Measurements from ENCODE around the gene JMJD8.
"Not testable (repeated sequence)": the region's sequence is repeated elsewhere in the genome, so short reads cannot be mapped to it uniquely, and the experiment has no call there.

JMJD8 gene

GRCh38 chr16:693364-693763, 9.2 kb upstream of the JMJD8 start:
- peaks cover 14% of the 10 kb centered on the region for H3K27me3 ChIP-seq (replicated peaks; ENCODE audit: control insufficient read depth, insufficient read depth, low read length)
- no peaks in the 10 kb centered on the region for H3K36me3 ChIP-seq (ENCODE audit: control insufficient read depth, insufficient read depth, low read length, severe bottlenecking)
- no peak for DNase-seq (ENCODE audit: low read depth)
- H3K4me3 ChIP-seq (ENCODE audit: low read length): no peak overlapping the region
- H3K9ac ChIP-seq (ENCODE audit: low read length): no peak overlapping the region
- H3K9me3 ChIP-seq (ENCODE audit: control insufficient read depth, low read length): no peaks in the 10 kb centered on the region
- H3K4me1 ChIP-seq (ENCODE audit: control insufficient read depth, insufficient read depth, low read length): peaks cover 14% of the 10 kb centered on the region

- no peak for DNase-seq (ENCODE audit: low read depth)
- no peak overlapping the region for H3K4me3 ChIP-seq (ENCODE audit: low read length)
- H3K27me3 ChIP-seq (replicated peaks; ENCODE audit: control insufficient read depth, insufficient read depth, low read length): peaks cover 14% of the 10 kb centered on the region
These were observed 8.4 kb upstream of the JMJD8 start for GRCh38 chr16:692356-693108.

GRCh38 chr16:691242-691641, 7.1 kb upstream of the JMJD8 start:
- DNase-seq (ENCODE audit: low read depth); H3K4me3 ChIP-seq (ENCODE audit: low read length); H3K36me3 ChIP-seq (ENCODE audit: control insufficient read depth, insufficient read depth, low read length, severe bottlenecking); H3K9me3 ChIP-seq (ENCODE audit: control insufficient read depth, low read length); H3K9ac ChIP-seq (ENCODE audit: low read length): not testable (repeated sequence)
- H3K27me3 ChIP-seq (replicated peaks; ENCODE audit: control insufficient read depth, insufficient read depth, low read length): peaks cover 14% of the 10 kb centered on the region
- peaks cover 14% of the 10 kb centered on the region for H3K4me1 ChIP-seq (ENCODE audit: control insufficient read depth, insufficient read depth, low read length)

More at GRCh38 chr16:692356-693108, 8.4 kb upstream of the JMJD8 start:
- Histone ChIP-seq H3K36me3 (ENCODE audit: control insufficient read depth, insufficient read depth, low read length, severe bottlenecking) (no peaks in the 10 kb centered on the region), H3K4me1 (ENCODE audit: control insufficient read depth, insufficient read depth, low read length) (peaks cover 14% of the 10 kb centered on the region), H3K9ac (ENCODE audit: low read length) (no peak overlapping the region), H3K9me3 (ENCODE audit: control insufficient read depth, low read length) (no peaks in the 10 kb centered on the region)

- Histone ChIP-seq H3K4me1 (ENCODE audit: control insufficient read depth, insufficient read depth, low read length) (peaks cover 14% of the 10 kb centered on the region), H3K36me3 (ENCODE audit: control insufficient read depth, insufficient read depth, low read length, severe bottlenecking) (peaks cover 5% of the 10 kb centered on the region), H3K4me3 (ENCODE audit: low read length) (peak overlapping the region; percentile 96), H3K27me3 (replicated peaks; ENCODE audit: control insufficient read depth, insufficient read depth, low read length) (peaks cover 7% of the 10 kb centered on the region), H3K9me3 (ENCODE audit: control insufficient read depth, low read length) (no peaks in the 10 kb centered on the region), H3K9ac (ENCODE audit: low read length) (peak overlapping the region; percentile 97)
- DNase-seq (ENCODE audit: low read depth): no peak
These were observed 5.2 kb upstream of the JMJD8 start for GRCh38 chr16:689175-689897.

GRCh38 chr16:687499-687898, 3.4 kb upstream of the JMJD8 start:
- Histone ChIP-seq H3K9me3 (ENCODE audit: control insufficient read depth, low read length) (no peaks in the 10 kb centered on the region), H3K4me3 (ENCODE audit: low read length) (no peak overlapping the region), H3K9ac (ENCODE audit: low read length) (no peak overlapping the region), H3K36me3 (ENCODE audit: control insufficient read depth, insufficient read depth, low read length, severe bottlenecking) (peaks cover 13% of the 10 kb centered on the region), H3K27me3 (replicated peaks; ENCODE audit: control insufficient read depth, insufficient read depth, low read length) (no peaks in the 10 kb centered on the region), H3K4me1 (ENCODE audit: control insufficient read depth, insufficient read depth, low read length) (peaks cover 25% of the 10 kb centered on the region)
- DNase-seq (ENCODE audit: low read depth): no peak

GRCh38 chr16:686459-687260, 2.5 kb upstream of the JMJD8 start:
- Histone ChIP-seq H3K9ac (ENCODE audit: low read length) (no peak overlapping the region), H3K9me3 (ENCODE audit: control insufficient read depth, low read length) (no peaks in the 10 kb centered on the region), H3K36me3 (ENCODE audit: control insufficient read depth, insufficient read depth, low read length, severe bottlenecking) (peaks cover 21% of the 10 kb centered on the region)

GRCh38 chr16:685967-686366, 1.8 kb upstream of the JMJD8 start:
- Histone ChIP-seq H3K9ac (ENCODE audit: low read length) (no peak overlapping the region), H3K9me3 (ENCODE audit: control insufficient read depth, low read length) (no peaks in the 10 kb centered on the region), H3K36me3 (ENCODE audit: control insufficient read depth, insufficient read depth, low read length, severe bottlenecking) (peaks cover 25% of the 10 kb centered on the region), H3K4me3 (ENCODE audit: low read length) (no peak overlapping the region), H3K4me1 (ENCODE audit: control insufficient read depth, insufficient read depth, low read length) (peaks cover 40% of the 10 kb centered on the region), H3K27me3 (replicated peaks; ENCODE audit: control insufficient read depth, insufficient read depth, low read length) (no peaks in the 10 kb centered on the region)
- DNase-seq (ENCODE audit: low read depth): peak; percentile 52

More at GRCh38 chr16:686459-687260, 2.5 kb upstream of the JMJD8 start:
- DNase-seq (ENCODE audit: low read depth): no peak
- Histone ChIP-seq H3K4me3 (ENCODE audit: low read length) (no peak overlapping the region), H3K4me1 (ENCODE audit: control insufficient read depth, insufficient read depth, low read length) (peaks cover 33% of the 10 kb centered on the region), H3K27me3 (replicated peaks; ENCODE audit: control insufficient read depth, insufficient read depth, low read length) (no peaks in the 10 kb centered on the region)

GRCh38 chr16:684961-685696, 995 bp upstream of the JMJD8 start:
- H3K9ac ChIP-seq (ENCODE audit: low read length): no peak overlapping the region
- H3K4me3 ChIP-seq (ENCODE audit: low read length): no peak overlapping the region
- H3K27me3 ChIP-seq (replicated peaks; ENCODE audit: control insufficient read depth, insufficient read depth, low read length): no peaks in the 10 kb centered on the region
- H3K9me3 ChIP-seq (ENCODE audit: control insufficient read depth, low read length): no peaks in the 10 kb centered on the region
- peaks cover 25% of the 10 kb centered on the region for H3K36me3 ChIP-seq (ENCODE audit: control insufficient read depth, insufficient read depth, low read length, severe bottlenecking)
- H3K4me1 ChIP-seq (ENCODE audit: control insufficient read depth, insufficient read depth, low read length): peaks cover 40% of the 10 kb centered on the region
- DNase-seq (ENCODE audit: low read depth): no peak

GRCh38 chr16:683396-684070, 601 bp downstream of the JMJD8 start:
- no peak for DNase-seq (ENCODE audit: low read depth)
- Histone ChIP-seq H3K4me1 (ENCODE audit: control insufficient read depth, insufficient read depth, low read length) (peaks cover 27% of the 10 kb centered on the region), H3K27me3 (replicated peaks; ENCODE audit: control insufficient read depth, insufficient read depth, low read length) (no peaks in the 10 kb centered on the region), H3K9ac (ENCODE audit: low read length) (peak overlapping the region; percentile 85), H3K36me3 (ENCODE audit: control insufficient read depth, insufficient read depth, low read length, severe bottlenecking) (peaks cover 25% of the 10 kb centered on the region), H3K9me3 (ENCODE audit: control insufficient read depth, low read length) (no peaks in the 10 kb centered on the region), H3K4me3 (ENCODE audit: low read length) (peak overlapping the region; percentile 83)
